Esophagus squamous epithelium (tissue), 4 donors: ENCODE measurements around the gene IGSF6.

Source experiments
- CTCF ChIP-seq, 6 experiments: fragments of 450-650 bp in 4 of 6; fragments of 200-600 bp in 2 of 6; sonication (generic) in 2 of 6; IDR thresholded peaks; one replicate each; pipeline ENCODE4 v1.5.1; 2016 to 2019; ENCODE audit warnings: antibody characterized with exemption in 6 of 6, mild to moderate bottlenecking in 4 of 6, moderate library complexity in 4 of 6
- POLR2A ChIP-seq, 4 donors: fragments of 450-650 bp; IDR thresholded peaks; one replicate each; pipeline ENCODE4 v1.6.1; 2017; ENCODE audit warnings: antibody characterized with exemption in 4 of 4, mild to moderate bottlenecking in 4 of 4, moderate library complexity in 3 of 4

- TF ChIP-seq POLR2A (IDR thresholded peaks at IDR 0.05) (no peak), CTCF (IDR thresholded peaks at IDR 0.05) (no peak)
Measured at GRCh38 chr16:21590796-21591195, 61.6 kb downstream of the IGSF6 start.
